B cell (primary cell): ENCODE measurements around the gene S1PR2. TPM values are rescaled to one million over a fixed set of nuclear protein-coding genes. Genes with fewer than 3 reads are reported as not detected.
A peak's percentile ranks its signal among the peaks of the same experiment; 100 is the strongest.

Experiments
- ATAC-seq: fragments of 200-7000 bp; cut with Tn5 transposase; one replicate; pipeline ENCODE4 v1.10.0; 2021; ENCODE audit warnings: low read depth, mild to moderate bottlenecking, moderate number of reproducible peaks, moderate library complexity
- CTCF ChIA-PET: fragments of 350-600 bp; sonication (Branson Sonifier 250); formaldehyde crosslinking; loops from one replicate; lab custom pipeline; 2021; ENCODE audit warnings: antibody characterized with exemption, inconsistent platforms; lab: Charles Lee
- POLR2A ChIA-PET: fragments of 350-600 bp; sonication (Branson Sonifier 250); formaldehyde crosslinking; loops from one replicate; lab custom pipeline; 2021; ENCODE audit warnings: antibody characterized with exemption; lab: Charles Lee
- DNase-seq: peaks from one replicate; pipeline ENCODE4 v3.0.0; 2013
- H2AFZ ChIP-seq: 2 replicates; pipeline ENCODE4 v1.6.1; 2012; ENCODE audit warnings: mild to moderate bottlenecking, low read depth, low read length; ENCODE audit not compliant: insufficient read depth, poor library complexity, severe bottlenecking
- H3K27ac ChIP-seq, 2 donors: 1 replicate in 1 of 2; 2 replicates in 1 of 2; pipeline ENCODE4 v1.5.1; 2012 to 2013; ENCODE audit warnings: low read length in 2 of 2, mild to moderate bottlenecking in 2 of 2, moderate library complexity in 1 of 2
- H3K27me3 ChIP-seq, 4 experiments: fragments of 200-600 bp in 1 of 4; sonication (generic) in 1 of 4; replicated peaks in 1 of 4; 1 replicate in 2 of 4; 2 replicates in 2 of 4; pipeline versions ENCODE4 v1.6.1 to v1.7.0; 2013 to 2016; ENCODE audit warnings: low read length in 3 of 4, mild to moderate bottlenecking in 2 of 4, mixed read lengths in 1 of 4, moderate library complexity in 1 of 4; ENCODE audit not compliant: insufficient read depth in 4 of 4, control insufficient read depth in 3 of 4; ENCODE audit errors: control extremely low read depth in 1 of 4
- H3K36me3 ChIP-seq, 2 experiments: replicated peaks in 1 of 2; 1 replicate in 1 of 2; 2 replicates in 1 of 2; pipeline versions ENCODE4 v1.6.1 to v1.7.1; 2013; ENCODE audit warnings: low read length in 1 of 2; ENCODE audit not compliant: insufficient read depth in 2 of 2, control insufficient read depth in 1 of 2; ENCODE audit errors: control extremely low read depth in 1 of 2, extremely low read depth in 1 of 2
- H3K4me1 ChIP-seq, 2 donors: fragments of 200-600 bp in 1 of 2; sonication (generic) in 1 of 2; 1 replicate in 1 of 2; 2 replicates in 1 of 2; pipeline versions ENCODE4 v1.5.1 to v1.6.1; 2013 to 2017; ENCODE audit warnings: low read length in 2 of 2; ENCODE audit not compliant: control insufficient read depth in 2 of 2, insufficient read depth in 2 of 2
- H3K4me2 ChIP-seq: replicated peaks from 2 replicates; pipeline ENCODE3; 2012; ENCODE audit warnings: mild to moderate bottlenecking, low read depth, low read length; ENCODE audit not compliant: poor library complexity, severe bottlenecking
- H3K4me3 ChIP-seq, 5 experiments: fragments of 200-600 bp in 1 of 5; sonication (generic) in 1 of 5; 1 replicate in 3 of 5; 2 replicates in 2 of 5; pipeline versions ENCODE4 v1.5.1 to v1.7.0; 2011 to 2016; ENCODE audit warnings: low read length in 4 of 5, mild to moderate bottlenecking in 4 of 5, low read depth in 2 of 5, control low read depth in 1 of 5, moderate library complexity in 1 of 5; ENCODE audit not compliant: insufficient read depth in 1 of 5; ENCODE audit errors: control extremely low read depth in 1 of 5, extremely low read depth in 1 of 5
- H3K79me2 ChIP-seq: fragments of 200-600 bp; sonication (generic); one replicate; pipeline ENCODE4 v1.6.0; 2016; ENCODE audit warnings: low read length; ENCODE audit not compliant: control insufficient read depth, insufficient read depth
- H3K9ac ChIP-seq: fragments of 200-600 bp; sonication (generic); 2 replicates; pipeline ENCODE4 v1.6.1; 2017; ENCODE audit warnings: mild to moderate bottlenecking, low read length, moderate library complexity
- H3K9me3 ChIP-seq, 3 donors: one replicate each; pipeline versions ENCODE4 v1.6.1 to v1.7.1; 2013; ENCODE audit warnings: low read length in 2 of 3; ENCODE audit not compliant: control insufficient read depth in 2 of 3, insufficient read depth in 1 of 3; ENCODE audit errors: control extremely low read depth in 1 of 3
- H4K20me1 ChIP-seq: 2 replicates; pipeline ENCODE4 v1.6.0; 2012; ENCODE audit warnings: mild to moderate bottlenecking, low read length; ENCODE audit not compliant: insufficient read depth, control insufficient read depth, poor library complexity, severe bottlenecking
- H3K27ac Mint-ChIP-seq: one replicate; pipeline ENCODE4 v1.8.0; 2021; ENCODE audit warnings: mixed read lengths
- H3K27me3 Mint-ChIP-seq: one replicate; pipeline ENCODE4 v1.8.0; 2021; ENCODE audit warnings: mixed read lengths
- H3K4me1 Mint-ChIP-seq: one replicate; pipeline ENCODE4 v1.8.0; 2021; ENCODE audit warnings: mixed read lengths
- H3K4me3 Mint-ChIP-seq: one replicate; pipeline ENCODE4 v1.8.0; 2021; ENCODE audit warnings: mixed read lengths
- H3K9me3 Mint-ChIP-seq: one replicate; pipeline ENCODE4 v1.8.0; 2022; ENCODE audit warnings: mixed read lengths; ENCODE audit not compliant: insufficient read depth
- EZH2 ChIP-seq: IDR thresholded peaks from 2 replicates; pipeline ENCODE4 v1.6.1; 2012; ENCODE audit warnings: borderline replicate concordance, low read depth, mild to moderate bottlenecking, moderate library complexity, low read length; ENCODE audit not compliant: insufficient read depth, poor library complexity, severe bottlenecking
- WGBS: methylation state at CpG from one replicate; pipeline ENCODE4 v1.1.5; 2013; ENCODE audit warnings: missing lambda C conversion rate; ENCODE audit not compliant: insufficient coverage; 5-methylcytosine and 5-hydroxymethylcytosine counted together
- intact Hi-C: fragments of 100-400 bp; cut with micrococcal nuclease; formaldehyde crosslinking; loops from one replicate; pipeline ENCODE4 v1.10.0; 2022
- polyA plus RNA-seq: library from polyadenylated mRNA; depleted of rRNA; stranded (reverse); fragments of >200 nt; gene quantifications from 2 replicates; pipeline ENCODE4 v1.2.3, GENCODE V29; 2012
- total RNA-seq, 2 donors: library from RNA; stranded (reverse); fragments of 120-200 nt in 1 of 2; gene quantifications; 1 replicate in 1 of 2; 2 replicates in 1 of 2; pipeline versions ENCODE4 v1.2.3 to v1.2.4, GENCODE V29; 2013 to 2022
- TF ChIP-seq, protein P1 (sequence below): fragments of 200-600 bp; IDR thresholded peaks from one replicate; pipeline ENCODE4 v1.8.0; 2022; ENCODE audit warnings: antibody characterized with exemption, mild to moderate bottlenecking

Gene S1PR2
- total and polyA plus RNA-seq, 2 donors (not counting 1 experiment from before 2014, with no cell fraction given) = 1.8 to 4.4 TPM

DNA sequence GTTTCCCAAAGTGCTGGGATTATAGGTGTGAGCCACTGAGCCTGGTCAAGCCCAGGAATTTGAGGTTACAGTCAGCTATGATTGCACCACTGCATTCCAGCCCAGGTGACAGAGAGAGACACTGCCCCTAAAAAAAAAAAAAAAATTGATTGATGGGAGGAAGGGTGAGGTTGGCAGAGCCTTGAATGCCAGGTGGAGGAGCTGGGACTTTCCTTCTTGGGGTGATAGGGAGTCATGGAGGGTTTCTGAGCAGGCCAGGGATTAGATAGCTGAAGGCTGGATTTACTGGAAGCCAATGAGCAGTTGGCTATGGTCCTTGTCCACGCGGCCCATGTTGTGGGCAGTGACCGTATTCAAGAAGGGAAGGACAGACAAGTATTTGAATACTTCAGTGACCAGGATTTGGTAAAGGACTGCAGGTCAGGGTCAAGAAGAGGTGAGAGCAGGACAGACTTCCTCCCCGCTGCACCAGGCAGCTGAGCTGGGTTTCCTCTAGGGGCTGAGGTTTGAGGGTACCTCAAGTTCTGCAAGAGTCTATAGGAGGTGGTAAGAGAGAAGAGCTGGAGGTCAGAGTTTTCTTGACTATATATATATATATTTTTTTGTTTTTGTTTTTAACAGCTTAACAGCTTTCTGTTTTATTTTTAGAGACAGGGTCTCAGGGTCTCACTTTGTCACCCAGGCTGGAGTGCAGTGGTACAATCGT is 48.8 kb upstream of the S1PR2 start:
- Histone ChIP-seq H3K79me2 (no peaks in the 10 kb centered on the region), H3K36me3 (peaks cover 0 to 30% of the 10 kb centered on the region in 2 experiments), H2AFZ (no peak overlapping the region), H4K20me1 (no peaks in the 10 kb centered on the region), H3K27me3 (no peaks in the 10 kb centered on the region), H3K9me3 (no peaks in the 10 kb centered on the region), H3K4me1 (peaks cover 4 to 5% of the 10 kb centered on the region in 2 donors), H3K9ac (no peak overlapping the region), H3K4me2 (no peak overlapping the region), H3K27ac (no peak overlapping the region), H3K4me3 (no peak overlapping the region)
- H3K9me3 Mint-ChIP-seq = no peaks in the 10 kb centered on the region
- no peak for TF ChIP-seq EZH2
- TF ChIP-seq, protein P1, sequence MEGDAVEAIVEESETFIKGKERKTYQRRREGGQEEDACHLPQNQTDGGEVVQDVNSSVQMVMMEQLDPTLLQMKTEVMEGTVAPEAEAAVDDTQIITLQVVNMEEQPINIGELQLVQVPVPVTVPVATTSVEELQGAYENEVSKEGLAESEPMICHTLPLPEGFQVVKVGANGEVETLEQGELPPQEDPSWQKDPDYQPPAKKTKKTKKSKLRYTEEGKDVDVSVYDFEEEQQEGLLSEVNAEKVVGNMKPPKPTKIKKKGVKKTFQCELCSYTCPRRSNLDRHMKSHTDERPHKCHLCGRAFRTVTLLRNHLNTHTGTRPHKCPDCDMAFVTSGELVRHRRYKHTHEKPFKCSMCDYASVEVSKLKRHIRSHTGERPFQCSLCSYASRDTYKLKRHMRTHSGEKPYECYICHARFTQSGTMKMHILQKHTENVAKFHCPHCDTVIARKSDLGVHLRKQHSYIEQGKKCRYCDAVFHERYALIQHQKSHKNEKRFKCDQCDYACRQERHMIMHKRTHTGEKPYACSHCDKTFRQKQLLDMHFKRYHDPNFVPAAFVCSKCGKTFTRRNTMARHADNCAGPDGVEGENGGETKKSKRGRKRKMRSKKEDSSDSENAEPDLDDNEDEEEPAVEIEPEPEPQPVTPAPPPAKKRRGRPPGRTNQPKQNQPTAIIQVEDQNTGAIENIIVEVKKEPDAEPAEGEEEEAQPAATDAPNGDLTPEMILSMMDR = no peak
- H3K4me1 Mint-ChIP-seq = peaks cover 9% of the 10 kb centered on the region
- ATAC-seq = no peak
- DNase-seq = peak; percentile 24
- intact Hi-C loops = no loop called here
- POLR2A ChIA-PET = interaction anchor here (0.6 to 1.1 kb wide), 5 partner anchors 9 to 111 kb away, joined by 3 to 5 read pairs (median 3); partner anchors contain the start of genes ICAM1 and ICAM5
- CTCF ChIA-PET = interaction anchor here (0.6 to 2.7 kb wide), 8 partner anchors 9 to 226 kb away, joined by 3 to 11 read pairs (median 4); partner anchors contain the start of gene ICAM1
- no peaks in the 10 kb centered on the region for H3K27me3 Mint-ChIP-seq
- H3K4me3 Mint-ChIP-seq = no peak overlapping the region
- WGBS = 43% methylated on average over 4 of the region's 5 CpGs
- peak overlapping the region; percentile 73 for H3K27ac Mint-ChIP-seq

DNA sequence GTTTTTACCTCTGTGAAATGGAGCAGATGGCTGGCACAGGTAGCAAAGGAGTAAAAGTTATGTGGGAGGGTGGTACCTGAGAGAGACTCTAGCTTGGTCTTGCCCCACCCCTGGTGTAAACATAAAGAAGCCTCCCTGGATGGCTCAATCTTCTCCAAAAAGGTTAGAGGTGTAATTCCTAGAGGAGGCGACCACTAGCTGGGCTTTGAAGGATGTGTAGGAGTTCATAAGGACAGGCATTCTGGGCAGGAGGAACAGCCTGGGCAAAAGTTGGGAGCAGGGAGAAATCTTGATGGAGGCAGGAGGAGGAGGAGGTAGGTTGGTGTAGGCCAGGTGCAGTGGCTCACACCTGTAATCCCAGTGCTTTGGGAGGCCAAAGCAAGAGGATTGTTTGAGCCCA is 47.8 kb upstream of the S1PR2 start:
- Histone ChIP-seq H3K27me3 (no peaks in the 10 kb centered on the region), H3K36me3 (peaks cover 0 to 21% of the 10 kb centered on the region in 2 experiments), H4K20me1 (no peaks in the 10 kb centered on the region), H3K9ac (no peak overlapping the region), H3K9me3 (no peaks in the 10 kb centered on the region), H2AFZ (no peak overlapping the region), H3K4me3 (no peak overlapping the region), H3K4me1 (peaks cover 4 to 5% of the 10 kb centered on the region in 2 donors), H3K79me2 (no peaks in the 10 kb centered on the region), H3K4me2 (no peak overlapping the region), H3K27ac (no peak overlapping the region)
- TF ChIP-seq EZH2 = no peak
- TF ChIP-seq, protein P1 = no peak
- Mint-ChIP-seq H3K4me1 (peaks cover 16% of the 10 kb centered on the region), H3K27ac (no peak overlapping the region), H3K27me3 (no peaks in the 10 kb centered on the region), H3K9me3 (no peaks in the 10 kb centered on the region), H3K4me3 (no peak overlapping the region)
- ChIA-PET POLR2A (interaction anchor here (1.1 kb wide), 1 partner anchor 23 kb away, joined by 4 read pairs; no protein-coding TSS in a partner anchor), CTCF (interaction anchor here (1.0 to 2.7 kb wide), 4 partner anchors 8 to 110 kb away, joined by 3 to 11 read pairs (median 6); partner anchors contain the start of gene ICAM1)
- intact Hi-C loops = no loop called here
- no peak for ATAC-seq
- no peak for DNase-seq
- 100% methylated on average over 1 of the region's 1 CpG for WGBS
